ENCODE data around the gene CENPM. TPM values are rescaled to one million over a fixed set of nuclear protein-coding genes. Genes with fewer than 3 reads are reported as not detected.

The CENPM gene
- total RNA-seq, 1 donor from 2014 or later: not detected

GRCh38 chr22:41964112-41964491, 17.1 kb upstream of the CENPM start:
- Histone ChIP-seq H3K36me3 (no peaks in the 10 kb centered on the region), H3K27ac (no peak overlapping the region), H3K4me1 (no peaks in the 10 kb centered on the region), H3K9me3 (no peaks in the 10 kb centered on the region), H3K4me3 (no peak overlapping the region), H3K27me3 (no peaks in the 10 kb centered on the region)
- intact Hi-C loops (cut with DNase I): no loop called here
- no peak for DNase-seq (ENCODE audit: low spot score in 2 of 2)
- no peak for TF ChIP-seq CTCF (IDR thresholded peaks at IDR 0.05)

GRCh38 chr22:41963453-41964111, 16.6 kb upstream of the CENPM start:
- Histone ChIP-seq H3K4me3 (no peak overlapping the region), H3K36me3 (no peaks in the 10 kb centered on the region), H3K4me1 (no peaks in the 10 kb centered on the region), H3K27ac (no peak overlapping the region), H3K9me3 (no peaks in the 10 kb centered on the region), H3K27me3 (no peaks in the 10 kb centered on the region)
- intact Hi-C loops (cut with DNase I): no loop called here
- no peak for TF ChIP-seq CTCF (IDR thresholded peaks at IDR 0.05)
- DNase-seq (ENCODE audit: low spot score in 2 of 2): no peak

GRCh38 chr22:41957941-41958556, 11.1 kb upstream of the CENPM start:
- Histone ChIP-seq H3K36me3 (no peaks in the 10 kb centered on the region), H3K27ac (no peak overlapping the region), H3K27me3 (no peaks in the 10 kb centered on the region), H3K4me1 (peaks cover 0 to 4% of the 10 kb centered on the region in 2 donors), H3K9me3 (no peaks in the 10 kb centered on the region), H3K4me3 (peak overlapping the region; percentile 29 to 39)
- TF ChIP-seq CTCF (IDR thresholded peaks at IDR 0.05): no peak
- intact Hi-C loops (cut with DNase I): no loop called here
- DNase-seq (ENCODE audit: low spot score in 2 of 2): no peak

GRCh38 chr22:41952713-41953112, 5.8 kb upstream of the CENPM start:
- no peaks in the 10 kb centered on the region for H3K36me3 ChIP-seq
- H3K4me1 ChIP-seq: peaks cover 0 to 3% of the 10 kb centered on the region in 2 donors
- DNase-seq (ENCODE audit: low spot score in 2 of 2): no peak
- intact Hi-C loops (cut with DNase I): no loop called here
- TF ChIP-seq CTCF (IDR thresholded peaks at IDR 0.05): no peak
- no peak overlapping the region for H3K27ac ChIP-seq
- no peaks in the 10 kb centered on the region for H3K9me3 ChIP-seq
- H3K27me3 ChIP-seq: no peaks in the 10 kb centered on the region
- no peak overlapping the region for H3K4me3 ChIP-seq

- Histone ChIP-seq H3K9me3 (no peaks in the 10 kb centered on the region), H3K27me3 (no peaks in the 10 kb centered on the region), H3K36me3 (no peaks in the 10 kb centered on the region), H3K27ac (no peak within 1 kb of the TSS), H3K4me1 (no peaks in the 10 kb centered on the region), H3K4me3 (no peak within 1 kb of the TSS)
- DNase-seq (ENCODE audit: low spot score in 2 of 2): no peak
- no peak for TF ChIP-seq CTCF (IDR thresholded peaks at IDR 0.05)
- intact Hi-C loops (cut with DNase I): no loop called here
These were observed 5.0 kb upstream of the CENPM start, which contains the start of gene SMIM45 for GRCh38 chr22:41951898-41952474. Gene SMIM45, plus strand, starts transcription at chr22:41952150.

All from ascending aorta (tissue), 2 donors.